Measurements from ENCODE around the gene RFX2. TPM values are rescaled to one million over a fixed set of nuclear protein-coding genes. Genes with fewer than 3 reads are reported as not detected.

RFX2 gene
- total and polyA plus RNA-seq, 4 donors: 0.67 to 5.1 (median 2.8) TPM

- H3K9ac ChIP-seq (ENCODE audit: low read depth in 1 of 2, low read length in 2 of 2): peak overlapping the region in 1 of 2 donors; percentile 69
- 24% methylated on average over 9 of the region's 9 CpGs for WGBS
- no peak overlapping the region for H3K4me3 ChIP-seq (ENCODE audit: low read depth in 1 of 3, low read length in 3 of 3)
- no peaks in the 10 kb centered on the region for H3K27me3 ChIP-seq (ENCODE audit: control insufficient read depth in 4 of 4, insufficient read depth in 4 of 4, low read length in 3 of 4)
- H3K27ac ChIP-seq (ENCODE audit: low read depth in 1 of 2, low read length in 2 of 2): no peak overlapping the region
- peaks cover 0 to 7% (median 5%) of the 10 kb centered on the region in 4 donors for H3K4me1 ChIP-seq (ENCODE audit: control insufficient read depth in 4 of 4, insufficient read depth in 4 of 4, low read length in 3 of 4)
- no peak for DNase-seq (ENCODE audit: low spot score)
- TF ChIP-seq ZBTB33 (IDR thresholded peaks at IDR 0.05): no peak
- TF ChIP-seq SP1 (IDR thresholded peaks at IDR 0.05): no peak
- TF ChIP-seq REST (IDR thresholded peaks at IDR 0.05): no peak
- no peak for TF ChIP-seq ATF3 (IDR thresholded peaks at IDR 0.05)
- no peaks in the 10 kb centered on the region for H3K36me3 ChIP-seq (ENCODE audit: control insufficient read depth in 4 of 4, insufficient read depth in 3 of 4, low read depth in 1 of 4, low read length in 3 of 4)
- no peaks in the 10 kb centered on the region for H3K9me3 ChIP-seq (ENCODE audit: control insufficient read depth in 4 of 4, low read length in 3 of 4)
Observed at GRCh38 chr19:6048348-6048747, 62.0 kb downstream of the RFX2 start.

- Histone ChIP-seq H3K9ac (ENCODE audit: low read depth in 1 of 2, low read length in 2 of 2) (peak overlapping the region in 1 of 2 donors; percentile 69), H3K27ac (ENCODE audit: low read depth in 1 of 2, low read length in 2 of 2) (no peak overlapping the region), H3K36me3 (ENCODE audit: control insufficient read depth in 4 of 4, insufficient read depth in 3 of 4, low read depth in 1 of 4, low read length in 3 of 4) (no peaks in the 10 kb centered on the region), H3K9me3 (ENCODE audit: control insufficient read depth in 4 of 4, low read length in 3 of 4) (no peaks in the 10 kb centered on the region), H3K4me3 (ENCODE audit: low read depth in 1 of 3, low read length in 3 of 3) (no peak overlapping the region), H3K4me1 (ENCODE audit: control insufficient read depth in 4 of 4, insufficient read depth in 4 of 4, low read length in 3 of 4) (peaks cover 0 to 7% (median 5%) of the 10 kb centered on the region in 4 donors), H3K27me3 (ENCODE audit: control insufficient read depth in 4 of 4, insufficient read depth in 4 of 4, low read length in 3 of 4) (no peaks in the 10 kb centered on the region)
- WGBS: 61% methylated on average over 8 of the region's 8 CpGs
- TF ChIP-seq NR2F2 (IDR thresholded peaks at IDR 0.05) (no peak), JUND (IDR thresholded peaks at IDR 0.05) (no peak), YY1 (IDR thresholded peaks at IDR 0.05) (no peak), RAD21 (IDR thresholded peaks at IDR 0.05) (peak; percentile 79 to 86), ATF3 (IDR thresholded peaks at IDR 0.05) (no peak), HNF4A (conservative IDR thresholded peaks at IDR 0.05) (no peak), TAF1 (conservative IDR thresholded peaks at IDR 0.05) (no peak), GABPA (IDR thresholded peaks at IDR 0.05 in 1 of 2, conservative IDR thresholded peaks at IDR 0.05 in 1 of 2) (no peak), FOXA2 (IDR thresholded peaks at IDR 0.05) (no peak), REST (IDR thresholded peaks at IDR 0.05) (no peak), ZBTB33 (IDR thresholded peaks at IDR 0.05) (no peak), CTCF (IDR thresholded peaks at IDR 0.05; ENCODE audit: low read depth, low read length, missing input control) (peak; percentile 81), EGR1 (IDR thresholded peaks at IDR 0.05; ENCODE audit: low read depth in 2 of 2) (no peak), SP1 (IDR thresholded peaks at IDR 0.05) (no peak), HNF4G (IDR thresholded peaks at IDR 0.05) (no peak), FOXA1 (IDR thresholded peaks at IDR 0.05) (no peak), RXRA (IDR thresholded peaks at IDR 0.05) (no peak), MAX (IDR thresholded peaks at IDR 0.05) (no peak)
- peak; percentile 35 for DNase-seq (ENCODE audit: low spot score)
Observed at GRCh38 chr19:6047741-6048251, 62.5 kb downstream of the RFX2 start.
